Measurements from ENCODE around the gene TMEM62. TPM values are rescaled to one million over a fixed set of nuclear protein-coding genes. Genes with fewer than 3 reads are reported as not detected.

TMEM62 gene
- polyA plus RNA-seq, 1 donor (not counting 4 experiments of a cell fraction or from before 2014, with no cell fraction given), result 5.5 TPM

- no peak overlapping the region for H2AFZ ChIP-seq (ENCODE audit: control insufficient read depth, low read length)
- dilution Hi-C loops (cut with MboI; ENCODE audit: extremely low pct_ligation_motif_present, low sequenced_read_pairs), result loop anchor here (10.0 kb wide), 1 partner anchor 95 kb away; no protein-coding TSS in a partner anchor
- H3K4me2 ChIP-seq (ENCODE audit: control insufficient read depth, extremely low read depth, insufficient read depth, low read depth, low read length), result no peak overlapping the region
- no peaks in the 10 kb centered on the region for H4K20me1 ChIP-seq (ENCODE audit: control insufficient read depth, extremely low read depth, insufficient read depth, low read length)
- H3K36me3 ChIP-seq (ENCODE audit: control insufficient read depth in 2 of 2, extremely low read depth in 1 of 2, insufficient read depth in 2 of 2, low read length in 2 of 2), result peaks cover 20 to 22% of the 10 kb centered on the region in 2 experiments
- H3K9me1 ChIP-seq (ENCODE audit: control insufficient read depth, extremely low read depth, insufficient read depth, low read length), result no peaks in the 10 kb centered on the region
- H3K79me2 ChIP-seq (ENCODE audit: control insufficient read depth, insufficient read depth, low read length), result peaks cover 2% of the 10 kb centered on the region
- no peak for DNase-seq (ENCODE audit: low read depth, low spot score)
- TF ChIP-seq CTCF (optimal IDR thresholded peaks at IDR 0.05 in 1 of 3, IDR thresholded peaks at IDR 0.05 in 1 of 3, conservative IDR thresholded peaks at IDR 0.05 in 1 of 3; ENCODE audit: extremely low read depth in 1 of 3, insufficient read depth in 2 of 3, low read length in 3 of 3) (no peak), EZH2 (IDR thresholded peaks at IDR 0.05; ENCODE audit: low read length) (no peak)
- no peaks in the 10 kb centered on the region for H3K9me3 ChIP-seq (ENCODE audit: control insufficient read depth, low read depth, low read length)
- no peaks in the 10 kb centered on the region for H3K27me3 ChIP-seq (ENCODE audit: control insufficient read depth, extremely low read depth, insufficient read depth, low read length)
- no peak overlapping the region for H3K9ac ChIP-seq (ENCODE audit: control insufficient read depth, extremely low read depth, insufficient read depth, low read length)
- no peak overlapping the region for H3K27ac ChIP-seq (ENCODE audit: control insufficient read depth, insufficient read depth, low read length)
- H3K4me3 ChIP-seq (ENCODE audit: control insufficient read depth in 2 of 3, extremely low read depth in 1 of 3, insufficient read depth in 2 of 3, low read depth in 1 of 3, low read length in 3 of 3), result no peak overlapping the region
- peaks cover 9% of the 10 kb centered on the region for H3K4me1 ChIP-seq (ENCODE audit: control insufficient read depth, extremely low read depth, insufficient read depth, low read length)
- FAIRE-seq, result no peak
These were observed 56.8 kb downstream of the TMEM62 start for GRCh38 chr15:43190178-43190577.

- TF ChIP-seq EZH2 (IDR thresholded peaks at IDR 0.05; ENCODE audit: low read length) (no peak), CTCF (optimal IDR thresholded peaks at IDR 0.05 in 1 of 3, IDR thresholded peaks at IDR 0.05 in 1 of 3, conservative IDR thresholded peaks at IDR 0.05 in 1 of 3; ENCODE audit: extremely low read depth in 1 of 3, insufficient read depth in 2 of 3, low read length in 3 of 3) (no peak)
- FAIRE-seq (no peak), DNase-seq (ENCODE audit: low read depth, low spot score) (no peak)
- dilution Hi-C loops (cut with MboI; ENCODE audit: extremely low pct_ligation_motif_present, low sequenced_read_pairs), result loop anchor here (10.0 kb wide), 1 partner anchor 91 kb away; no protein-coding TSS in a partner anchor
- Histone ChIP-seq H2AFZ (ENCODE audit: control insufficient read depth, low read length) (no peak overlapping the region), H3K4me1 (ENCODE audit: control insufficient read depth, extremely low read depth, insufficient read depth, low read length) (no peaks in the 10 kb centered on the region), H3K79me2 (ENCODE audit: control insufficient read depth, insufficient read depth, low read length) (no peaks in the 10 kb centered on the region), H3K4me2 (ENCODE audit: control insufficient read depth, extremely low read depth, insufficient read depth, low read depth, low read length) (no peak overlapping the region), H3K9ac (ENCODE audit: control insufficient read depth, extremely low read depth, insufficient read depth, low read length) (no peak overlapping the region), H3K9me1 (ENCODE audit: control insufficient read depth, extremely low read depth, insufficient read depth, low read length) (no peaks in the 10 kb centered on the region), H3K27me3 (ENCODE audit: control insufficient read depth, extremely low read depth, insufficient read depth, low read length) (no peaks in the 10 kb centered on the region), H3K27ac (ENCODE audit: control insufficient read depth, insufficient read depth, low read length) (no peak overlapping the region), H4K20me1 (ENCODE audit: control insufficient read depth, extremely low read depth, insufficient read depth, low read length) (no peaks in the 10 kb centered on the region), H3K9me3 (ENCODE audit: control insufficient read depth, low read depth, low read length) (no peaks in the 10 kb centered on the region), H3K4me3 (ENCODE audit: control insufficient read depth in 2 of 3, extremely low read depth in 1 of 3, insufficient read depth in 2 of 3, low read depth in 1 of 3, low read length in 3 of 3) (no peak overlapping the region), H3K36me3 (ENCODE audit: control insufficient read depth in 2 of 2, extremely low read depth in 1 of 2, insufficient read depth in 2 of 2, low read length in 2 of 2) (peaks cover 23 to 27% of the 10 kb centered on the region in 2 experiments)
These were observed 60.3 kb downstream of the TMEM62 start for GRCh38 chr15:43193710-43194109.
